WTC11 (cell line): ENCODE measurements around the gene KCNJ1. TPM values are rescaled to one million over a fixed set of nuclear protein-coding genes. Genes with fewer than 3 reads are reported as not detected.

Experiments
- ATAC-seq: fragments of 200-7000 bp; cut with Tn5 transposase; 2 replicates; pipeline ENCODE4 v1.10.0; 2021; ENCODE audit warnings: mild to moderate bottlenecking, moderate library complexity
- CTCF ChIA-PET: fragments of 300-600 bp; sonication (Branson Sonifier 250); formaldehyde crosslinking; loops from one replicate; lab custom pipeline; 2021; ENCODE audit warnings: antibody characterized with exemption; lab: Charles Lee
- POLR2A ChIA-PET: fragments of 350-600 bp; sonication (Branson Sonifier 250); formaldehyde crosslinking; loops from one replicate; lab custom pipeline; 2021; ENCODE audit warnings: antibody characterized with exemption; lab: Charles Lee
- DNase-seq: peaks from one replicate; pipeline ENCODE4 v3.0.0; 2021; ENCODE audit warnings: low spot score
- H3K27ac Mint-ChIP-seq: 2 replicates; pipeline ENCODE4 v1.8.0; 2021; ENCODE audit warnings: mixed read lengths
- H3K27me3 Mint-ChIP-seq: 2 replicates; pipeline ENCODE4 v1.8.0; 2021; ENCODE audit warnings: low read depth, mild to moderate bottlenecking, moderate library complexity, mixed read lengths
- H3K36me3 Mint-ChIP-seq: 2 replicates; pipeline ENCODE4 v1.8.0; 2021; ENCODE audit warnings: mixed read lengths
- H3K4me1 Mint-ChIP-seq: 2 replicates; pipeline ENCODE4 v1.8.0; 2022; ENCODE audit warnings: mixed read lengths
- H3K4me3 Mint-ChIP-seq: 2 replicates; pipeline ENCODE4 v1.8.0; 2021; ENCODE audit warnings: mild to moderate bottlenecking, moderate library complexity, mixed read lengths
- H3K9me3 Mint-ChIP-seq: 2 replicates; pipeline ENCODE4 v1.8.0; 2021; ENCODE audit warnings: mixed read lengths
- CREB1 ChIP-seq: sonication (generic); formaldehyde crosslinking; IDR thresholded peaks from 2 replicates; pipeline ENCODE4 v1.8.0; 2023; ENCODE audit warnings: mild to moderate bottlenecking, missing genetic modification reagents
- CREM ChIP-seq: sonication (generic); formaldehyde crosslinking; IDR thresholded peaks from 2 replicates; pipeline ENCODE4 v1.8.1; 2022; ENCODE audit warnings: mild to moderate bottlenecking, missing genetic modification reagents, moderate library complexity
- ELF4 ChIP-seq: sonication (generic); formaldehyde crosslinking; IDR thresholded peaks from 2 replicates; pipeline ENCODE4 v1.8.1; 2022; ENCODE audit warnings: low read depth, mild to moderate bottlenecking, moderate library complexity, missing genetic modification reagents
- GRHL2 ChIP-seq: fragments of 250-450 bp; sonication (Bioruptor Pico); IDR thresholded peaks from 2 replicates; pipeline ENCODE4 v1.8.0; 2022; ENCODE audit warnings: mild to moderate bottlenecking, moderate library complexity; ENCODE audit not compliant: insufficient replicate concordance, severe bottlenecking
- MXD4 ChIP-seq: fragments of 250-450 bp; sonication (Bioruptor Pico); IDR thresholded peaks from 2 replicates; pipeline ENCODE4 v1.8.0; 2021; ENCODE audit warnings: mild to moderate bottlenecking, moderate library complexity, borderline replicate concordance
- SMAD4 ChIP-seq: sonication (generic); formaldehyde crosslinking; IDR thresholded peaks from 2 replicates; pipeline ENCODE4 v1.8.0; 2022; ENCODE audit warnings: mild to moderate bottlenecking, missing genetic modification reagents
- total RNA-seq: library from RNA; stranded (reverse); gene quantifications from 3 replicates; pipeline ENCODE4 v1.2.3, GENCODE V29; 2021
- TF ChIP-seq, protein P1 (sequence below): sonication (generic); formaldehyde crosslinking; IDR thresholded peaks from 2 replicates; pipeline ENCODE4 v1.8.1; 2023; ENCODE audit warnings: mild to moderate bottlenecking, moderate library complexity, missing genetic modification reagents
- TF ChIP-seq, protein P2 (sequence below): fragments of 250-450 bp; sonication (Bioruptor Pico); IDR thresholded peaks from 2 replicates; pipeline ENCODE4 v1.9.0; 2021; ENCODE audit warnings: moderate library complexity, mild to moderate bottlenecking, inconsistent platforms, borderline replicate concordance
- TF ChIP-seq, protein P3 (sequence below): sonication (generic); formaldehyde crosslinking; IDR thresholded peaks from 2 replicates; pipeline ENCODE4 v1.8.0; 2022; ENCODE audit warnings: missing genetic modification reagents
- TF ChIP-seq, protein P4 (sequence below): sonication (generic); formaldehyde crosslinking; conservative IDR thresholded peaks from 2 replicates; pipeline ENCODE4 v1.8.1; 2023; ENCODE audit warnings: mild to moderate bottlenecking, low read depth, missing genetic modification reagents, moderate library complexity
- TF ChIP-seq, protein P5 (sequence below): sonication (generic); formaldehyde crosslinking; IDR thresholded peaks from 2 replicates; pipeline ENCODE4 v1.8.1; 2022; ENCODE audit warnings: mild to moderate bottlenecking, moderate library complexity, missing genetic modification reagents
- TF ChIP-seq, protein P6 (sequence below): sonication (generic); formaldehyde crosslinking; IDR thresholded peaks from 2 replicates; pipeline ENCODE4 v1.8.0; 2022; ENCODE audit warnings: mild to moderate bottlenecking, missing genetic modification reagents

Gene KCNJ1
- total RNA-seq, 1 experiment from 2014 or later: 0.24 TPM

DNA sequence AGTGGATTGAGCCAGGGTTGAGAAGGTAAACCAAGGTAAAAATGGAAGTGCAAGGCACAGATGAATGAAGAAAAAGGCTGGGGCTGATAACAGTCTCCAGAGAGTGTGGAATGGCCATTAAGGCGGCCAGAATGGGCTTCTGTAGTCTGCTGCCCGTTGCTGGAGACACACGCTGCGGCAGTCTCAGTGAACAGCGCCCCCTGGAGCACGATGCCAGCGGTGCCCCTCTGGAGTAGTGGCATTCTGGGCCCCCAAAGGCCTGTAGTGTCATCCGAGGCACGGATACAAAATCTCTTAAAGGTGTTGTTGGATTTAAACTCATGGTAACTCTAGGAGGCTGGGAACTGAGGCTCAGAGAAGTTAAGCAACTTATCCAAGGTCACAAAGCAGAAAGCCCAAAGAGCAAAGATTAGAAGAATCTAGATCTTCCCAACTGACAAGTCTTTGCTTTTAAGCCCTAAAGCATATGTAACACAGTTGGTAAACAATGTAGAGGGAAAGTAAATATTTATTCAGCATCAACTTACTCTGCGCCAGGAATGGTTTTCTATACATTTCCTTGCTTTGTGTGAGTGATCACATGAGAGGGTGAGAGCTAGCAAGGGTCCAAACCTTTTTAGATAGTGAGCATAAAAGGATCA, 18.2 kb downstream of the KCNJ1 start (continued):
- TF ChIP-seq, protein P1, sequence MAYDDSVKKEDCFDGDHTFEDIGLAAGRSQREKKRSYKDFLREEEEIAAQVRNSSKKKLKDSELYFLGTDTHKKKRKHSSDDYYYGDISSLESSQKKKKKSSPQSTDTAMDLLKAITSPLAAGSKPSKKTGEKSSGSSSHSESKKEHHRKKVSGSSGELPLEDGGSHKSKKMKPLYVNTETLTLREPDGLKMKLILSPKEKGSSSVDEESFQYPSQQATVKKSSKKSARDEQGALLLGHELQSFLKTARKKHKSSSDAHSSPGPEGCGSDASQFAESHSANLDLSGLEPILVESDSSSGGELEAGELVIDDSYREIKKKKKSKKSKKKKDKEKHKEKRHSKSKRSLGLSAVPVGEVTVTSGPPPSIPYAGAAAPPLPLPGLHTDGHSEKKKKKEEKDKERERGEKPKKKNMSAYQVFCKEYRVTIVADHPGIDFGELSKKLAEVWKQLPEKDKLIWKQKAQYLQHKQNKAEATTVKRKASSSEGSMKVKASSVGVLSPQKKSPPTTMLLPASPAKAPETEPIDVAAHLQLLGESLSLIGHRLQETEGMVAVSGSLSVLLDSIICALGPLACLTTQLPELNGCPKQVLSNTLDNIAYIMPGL (CRISPR knock-in tag): 0 out of 2 replicates have a peak, but pooled peaks have one; percentile 30
- TF ChIP-seq, protein P2, sequence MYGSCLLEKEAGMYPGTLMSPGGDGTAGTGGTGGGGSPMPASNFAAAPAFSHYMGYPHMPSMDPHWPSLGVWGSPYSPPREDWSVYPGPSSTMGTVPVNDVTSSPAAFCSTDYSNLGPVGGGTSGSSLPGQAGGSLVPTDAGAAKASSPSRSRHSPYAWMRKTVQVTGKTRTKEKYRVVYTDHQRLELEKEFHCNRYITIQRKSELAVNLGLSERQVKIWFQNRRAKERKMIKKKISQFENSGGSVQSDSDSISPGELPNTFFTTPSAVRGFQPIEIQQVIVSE (CRISPR knock-in tag): no peak

DNA sequence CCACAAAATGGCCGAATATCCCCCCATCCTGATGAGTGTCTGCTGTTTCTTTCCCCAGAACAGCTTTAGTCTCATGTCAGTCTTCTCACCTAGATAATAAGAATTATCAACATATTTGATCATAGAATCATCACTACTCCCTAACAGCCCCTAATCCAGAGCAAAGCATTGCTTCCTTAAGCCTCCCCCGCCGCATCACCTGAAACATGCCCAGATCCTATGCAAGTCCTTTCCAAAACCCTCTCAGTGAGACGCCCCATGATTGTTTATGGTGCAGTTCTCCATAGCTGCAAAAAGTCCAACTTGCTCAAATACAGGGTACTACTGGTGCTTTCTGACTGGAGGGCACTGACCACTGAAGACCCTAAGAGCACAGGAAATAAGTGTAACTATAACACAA, 20.1 kb downstream of the KCNJ1 start:
- Mint-ChIP-seq H3K27ac (no peak overlapping the region), H3K4me3 (no peak overlapping the region), H3K9me3 (no peaks in the 10 kb centered on the region), H3K27me3 (no peaks in the 10 kb centered on the region), H3K36me3 (no peaks in the 10 kb centered on the region), H3K4me1 (peaks cover 8% of the 10 kb centered on the region)
- DNase-seq (no peak), ATAC-seq (no peak)
- POLR2A ChIA-PET: no interaction called here
- CTCF ChIA-PET: no interaction called here
- TF ChIP-seq, protein P3, sequence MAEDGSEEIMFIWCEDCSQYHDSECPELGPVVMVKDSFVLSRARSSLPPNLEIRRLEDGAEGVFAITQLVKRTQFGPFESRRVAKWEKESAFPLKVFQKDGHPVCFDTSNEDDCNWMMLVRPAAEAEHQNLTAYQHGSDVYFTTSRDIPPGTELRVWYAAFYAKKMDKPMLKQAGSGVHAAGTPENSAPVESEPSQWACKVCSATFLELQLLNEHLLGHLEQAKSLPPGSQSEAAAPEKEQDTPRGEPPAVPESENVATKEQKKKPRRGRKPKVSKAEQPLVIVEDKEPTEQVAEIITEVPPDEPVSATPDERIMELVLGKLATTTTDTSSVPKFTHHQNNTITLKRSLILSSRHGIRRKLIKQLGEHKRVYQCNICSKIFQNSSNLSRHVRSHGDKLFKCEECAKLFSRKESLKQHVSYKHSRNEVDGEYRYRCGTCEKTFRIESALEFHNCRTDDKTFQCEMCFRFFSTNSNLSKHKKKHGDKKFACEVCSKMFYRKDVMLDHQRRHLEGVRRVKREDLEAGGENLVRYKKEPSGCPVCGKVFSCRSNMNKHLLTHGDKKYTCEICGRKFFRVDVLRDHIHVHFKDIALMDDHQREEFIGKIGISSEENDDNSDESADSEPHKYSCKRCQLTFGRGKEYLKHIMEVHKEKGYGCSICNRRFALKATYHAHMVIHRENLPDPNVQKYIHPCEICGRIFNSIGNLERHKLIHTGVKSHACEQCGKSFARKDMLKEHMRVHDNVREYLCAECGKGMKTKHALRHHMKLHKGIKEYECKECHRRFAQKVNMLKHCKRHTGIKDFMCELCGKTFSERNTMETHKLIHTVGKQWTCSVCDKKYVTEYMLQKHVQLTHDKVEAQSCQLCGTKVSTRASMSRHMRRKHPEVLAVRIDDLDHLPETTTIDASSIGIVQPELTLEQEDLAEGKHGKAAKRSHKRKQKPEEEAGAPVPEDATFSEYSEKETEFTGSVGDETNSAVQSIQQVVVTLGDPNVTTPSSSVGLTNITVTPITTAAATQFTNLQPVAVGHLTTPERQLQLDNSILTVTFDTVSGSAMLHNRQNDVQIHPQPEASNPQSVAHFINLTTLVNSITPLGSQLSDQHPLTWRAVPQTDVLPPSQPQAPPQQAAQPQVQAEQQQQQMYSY: no peak
- TF ChIP-seq, protein P4, sequence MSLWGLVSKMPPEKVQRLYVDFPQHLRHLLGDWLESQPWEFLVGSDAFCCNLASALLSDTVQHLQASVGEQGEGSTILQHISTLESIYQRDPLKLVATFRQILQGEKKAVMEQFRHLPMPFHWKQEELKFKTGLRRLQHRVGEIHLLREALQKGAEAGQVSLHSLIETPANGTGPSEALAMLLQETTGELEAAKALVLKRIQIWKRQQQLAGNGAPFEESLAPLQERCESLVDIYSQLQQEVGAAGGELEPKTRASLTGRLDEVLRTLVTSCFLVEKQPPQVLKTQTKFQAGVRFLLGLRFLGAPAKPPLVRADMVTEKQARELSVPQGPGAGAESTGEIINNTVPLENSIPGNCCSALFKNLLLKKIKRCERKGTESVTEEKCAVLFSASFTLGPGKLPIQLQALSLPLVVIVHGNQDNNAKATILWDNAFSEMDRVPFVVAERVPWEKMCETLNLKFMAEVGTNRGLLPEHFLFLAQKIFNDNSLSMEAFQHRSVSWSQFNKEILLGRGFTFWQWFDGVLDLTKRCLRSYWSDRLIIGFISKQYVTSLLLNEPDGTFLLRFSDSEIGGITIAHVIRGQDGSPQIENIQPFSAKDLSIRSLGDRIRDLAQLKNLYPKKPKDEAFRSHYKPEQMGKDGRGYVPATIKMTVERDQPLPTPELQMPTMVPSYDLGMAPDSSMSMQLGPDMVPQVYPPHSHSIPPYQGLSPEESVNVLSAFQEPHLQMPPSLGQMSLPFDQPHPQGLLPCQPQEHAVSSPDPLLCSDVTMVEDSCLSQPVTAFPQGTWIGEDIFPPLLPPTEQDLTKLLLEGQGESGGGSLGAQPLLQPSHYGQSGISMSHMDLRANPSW (CRISPR knock-in tag): no peak
- TF ChIP-seq GRHL2 (CRISPR knock-in tag): no peak
- no peak for TF ChIP-seq CREM (CRISPR knock-in tag)
- TF ChIP-seq SMAD4 (CRISPR knock-in tag): no peak
- TF ChIP-seq CREB1 (CRISPR knock-in tag): no peak

DNA sequence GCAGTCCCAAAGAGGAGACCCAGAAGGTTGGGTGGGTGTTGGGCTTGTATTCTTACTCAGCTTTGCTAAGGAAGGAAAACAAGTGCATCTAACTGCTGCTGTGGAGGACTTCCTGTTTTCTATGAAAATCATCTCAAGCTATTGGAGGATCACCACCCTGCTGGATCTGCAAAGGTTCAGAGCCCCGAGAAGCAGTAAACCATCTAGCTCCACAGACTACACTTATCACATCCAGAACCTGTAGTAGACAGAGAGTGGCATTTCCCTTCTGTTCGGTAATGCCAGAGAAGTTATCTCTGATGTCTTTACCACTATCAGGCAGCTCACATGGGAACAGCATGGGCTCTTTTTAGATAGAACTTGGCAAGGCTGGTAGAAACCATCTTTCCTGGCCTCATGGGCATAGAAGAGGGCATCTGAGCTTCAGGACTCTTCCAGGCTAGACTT, 21.7 kb downstream of the KCNJ1 start:
- TF ChIP-seq ELF4: no peak
- TF ChIP-seq, protein P5, sequence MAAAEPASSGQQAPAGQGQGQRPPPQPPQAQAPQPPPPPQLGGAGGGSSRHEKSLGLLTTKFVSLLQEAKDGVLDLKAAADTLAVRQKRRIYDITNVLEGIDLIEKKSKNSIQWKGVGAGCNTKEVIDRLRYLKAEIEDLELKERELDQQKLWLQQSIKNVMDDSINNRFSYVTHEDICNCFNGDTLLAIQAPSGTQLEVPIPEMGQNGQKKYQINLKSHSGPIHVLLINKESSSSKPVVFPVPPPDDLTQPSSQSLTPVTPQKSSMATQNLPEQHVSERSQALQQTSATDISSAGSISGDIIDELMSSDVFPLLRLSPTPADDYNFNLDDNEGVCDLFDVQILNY: no peak
- TF ChIP-seq, protein P6, sequence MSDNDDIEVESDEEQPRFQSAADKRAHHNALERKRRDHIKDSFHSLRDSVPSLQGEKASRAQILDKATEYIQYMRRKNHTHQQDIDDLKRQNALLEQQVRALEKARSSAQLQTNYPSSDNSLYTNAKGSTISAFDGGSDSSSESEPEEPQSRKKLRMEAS (CRISPR knock-in tag): no peak
- no peak for TF ChIP-seq MXD4 (CRISPR knock-in tag)
- CTCF ChIA-PET: interaction anchor here (0.8 to 1.9 kb wide), 2 partner anchors 14 to 111 kb away, joined by 3 to 10 read pairs; no protein-coding TSS in a partner anchor
- POLR2A ChIA-PET: no interaction called here

More for the DNA sequence above, 21.7 kb downstream of the KCNJ1 start:
- ATAC-seq (no peak), DNase-seq (no peak)
- Mint-ChIP-seq H3K9me3 (no peaks in the 10 kb centered on the region; the same call in 1 of the 2 replicates), H3K27ac (no peak overlapping the region), H3K36me3 (no peaks in the 10 kb centered on the region), H3K4me3 (no peak overlapping the region), H3K27me3 (no peaks in the 10 kb centered on the region), H3K4me1 (peaks cover 8% of the 10 kb centered on the region)
